Mesenchymal stem cell (in vitro differentiated cells and primary cell): ENCODE results near the gene LTB4R2. TPM values are rescaled to one million over a fixed set of nuclear protein-coding genes. Genes with fewer than 3 reads are reported as not detected.

Experiments used
- small RNA-seq: library from polyadenylated mRNA; stranded (forward); fragments of <200 nt; extraction: miRNeasy Mini kit (QIAGEN cat#:217004); gene quantifications from one replicate; pipeline ENCODE3, GENCODE V24; 2013; ENCODE audit warnings: low read depth

The LTB4R2 gene

Small RNA genes within 50 kb of the gene (small RNA-seq; reads per million reads assigned to genes)
- gene RF00026, result not detected
